HL-60/S4 treated with phorbol 12-myristate 13-acetate at 8.2 ng/mL for 4 days and 3 days (cell line): ENCODE results near the gene LRRTM4.

ENCODE experiments used
- in situ Hi-C: fragments of 300-500 bp; cut with MboI; formaldehyde crosslinking; loops from 2 replicates; pipeline ENCODE4 v1.15.0; 2022; ENCODE audit warnings: low sequenced_read_pairs

LRRTM4 gene

GRCh38 chr2:76930056-76930744 lies 592.0 kb downstream of the LRRTM4 start:
- in situ Hi-C loops = no loop called here

GRCh38 chr2:76928026-76928425 lies 594.1 kb downstream of the LRRTM4 start:
- in situ Hi-C loops = no loop called here

GRCh38 chr2:76921006-76921405 lies 601.2 kb downstream of the LRRTM4 start:
- in situ Hi-C loops = no loop called here

GRCh38 chr2:76895469-76895868 lies 626.7 kb downstream of the LRRTM4 start:
- in situ Hi-C loops = no loop called here

- in situ Hi-C loops = no loop called here
Measured at GRCh38 chr2:76870581-76870980, 651.6 kb downstream of the LRRTM4 start.

GRCh38 chr2:76870011-76870410 lies 652.2 kb downstream of the LRRTM4 start:
- in situ Hi-C loops = no loop called here

- in situ Hi-C loops = no loop called here
Measured at GRCh38 chr2:76867854-76868253, 654.3 kb downstream of the LRRTM4 start.

GRCh38 chr2:76866464-76866863 lies 655.7 kb downstream of the LRRTM4 start:
- in situ Hi-C loops = no loop called here

- in situ Hi-C loops = no loop called here
Measured at GRCh38 chr2:76862901-76863300, 659.3 kb downstream of the LRRTM4 start.

GRCh38 chr2:76861708-76862107 lies 660.5 kb downstream of the LRRTM4 start:
- in situ Hi-C loops = no loop called here

GRCh38 chr2:76851000-76851399 lies 671.2 kb downstream of the LRRTM4 start:
- in situ Hi-C loops = no loop called here

GRCh38 chr2:76849086-76849485 lies 673.1 kb downstream of the LRRTM4 start:
- in situ Hi-C loops = no loop called here

GRCh38 chr2:76839826-76840225 lies 682.4 kb downstream of the LRRTM4 start:
- in situ Hi-C loops = no loop called here

- in situ Hi-C loops = no loop called here
Measured at GRCh38 chr2:76829374-76830234, 692.6 kb downstream of the LRRTM4 start.

- in situ Hi-C loops = no loop called here
Measured at GRCh38 chr2:76826691-76827090, 695.5 kb downstream of the LRRTM4 start.

GRCh38 chr2:76825140-76825970 lies 696.8 kb downstream of the LRRTM4 start:
- in situ Hi-C loops = no loop called here

- in situ Hi-C loops = no loop called here
Measured at GRCh38 chr2:76821731-76822130, 700.4 kb downstream of the LRRTM4 start.

GRCh38 chr2:76813084-76813483 lies 709.1 kb downstream of the LRRTM4 start:
- in situ Hi-C loops = no loop called here

GRCh38 chr2:76812156-76812555 lies 710.0 kb downstream of the LRRTM4 start:
- in situ Hi-C loops = no loop called here

GRCh38 chr2:76809136-76809535 lies 713.0 kb downstream of the LRRTM4 start:
- in situ Hi-C loops = no loop called here

- in situ Hi-C loops = no loop called here
Measured at GRCh38 chr2:76808732-76809131, 713.4 kb downstream of the LRRTM4 start.
